Measurements from ENCODE around the gene PTPRT.

The PTPRT gene

DNA sequence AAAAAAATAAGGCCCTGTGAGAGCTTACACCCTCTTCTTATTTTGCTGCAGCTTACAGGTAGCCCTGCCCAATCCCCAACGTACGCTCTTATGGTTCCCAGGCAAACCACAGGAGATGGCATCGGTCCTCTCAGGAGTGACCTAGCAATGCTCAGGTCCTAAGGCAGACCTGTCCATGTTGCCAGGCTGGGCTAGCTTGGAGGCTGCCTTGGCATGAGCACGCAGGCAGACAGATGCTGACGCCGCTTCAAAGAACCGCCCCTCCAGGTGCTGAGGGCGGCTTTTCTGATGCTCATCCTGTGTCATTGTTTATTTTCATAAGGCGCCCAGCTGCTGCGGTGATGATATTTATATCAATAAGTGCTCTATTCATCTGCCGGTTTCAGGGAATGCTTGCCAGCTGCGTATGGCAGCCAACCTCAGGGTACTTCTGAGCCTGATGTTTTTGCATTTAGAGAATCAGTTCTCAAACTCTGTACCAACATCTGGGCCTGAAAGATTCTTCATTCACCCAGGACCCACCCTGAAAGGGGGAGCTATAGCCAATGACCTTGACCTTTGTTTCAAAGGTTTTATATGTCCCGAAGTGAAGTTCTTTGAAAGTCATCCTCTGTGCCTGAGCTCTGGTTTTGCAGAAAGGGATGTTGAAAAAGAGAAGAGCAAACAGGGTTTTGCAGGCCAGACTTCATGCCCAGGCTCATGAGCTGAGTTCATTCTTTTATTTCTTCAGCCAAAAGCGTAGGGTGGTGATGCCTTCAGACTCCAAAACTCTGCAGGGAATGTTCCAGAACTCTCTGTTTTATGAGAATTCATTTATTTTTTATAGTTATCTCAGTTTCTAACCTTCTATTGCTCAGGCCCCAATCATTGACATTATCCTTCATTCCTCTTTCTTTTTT, 1095.9 kb downstream of the PTPRT start:
- no peak overlapping the region for H3K4me3 ChIP-seq (ENCODE audit: low read depth in 1 of 2, low read length in 2 of 2)
- DNase-seq, result no peak
- H3K79me2 ChIP-seq (ENCODE audit: insufficient read depth, low read length), result no peaks in the 10 kb centered on the region
- no peak for ATAC-seq (ENCODE audit: insufficient read depth, low read depth)
- no peak overlapping the region for H3K27ac ChIP-seq (ENCODE audit: low read length)
- no peak overlapping the region for H3K4me2 ChIP-seq (ENCODE audit: insufficient read depth, low read length)
- H3K27me3 ChIP-seq (ENCODE audit: insufficient read depth, low read length, poor library complexity), result peaks cover 11% of the 10 kb centered on the region
- no peak overlapping the region for H3K9ac ChIP-seq (ENCODE audit: low read depth, low read length)
- H4K20me1 ChIP-seq (ENCODE audit: insufficient read depth, low read length), result no peaks in the 10 kb centered on the region
- H3K36me3 ChIP-seq (ENCODE audit: insufficient read depth, low read length), result no peaks in the 10 kb centered on the region
- H2AFZ ChIP-seq (ENCODE audit: low read depth, low read length), result no peak overlapping the region
- TF ChIP-seq EZH2 (IDR thresholded peaks at IDR 0.05; ENCODE audit: borderline replicate concordance, low read depth, low read length, severe bottlenecking), result no peak
- TF ChIP-seq, protein P1, sequence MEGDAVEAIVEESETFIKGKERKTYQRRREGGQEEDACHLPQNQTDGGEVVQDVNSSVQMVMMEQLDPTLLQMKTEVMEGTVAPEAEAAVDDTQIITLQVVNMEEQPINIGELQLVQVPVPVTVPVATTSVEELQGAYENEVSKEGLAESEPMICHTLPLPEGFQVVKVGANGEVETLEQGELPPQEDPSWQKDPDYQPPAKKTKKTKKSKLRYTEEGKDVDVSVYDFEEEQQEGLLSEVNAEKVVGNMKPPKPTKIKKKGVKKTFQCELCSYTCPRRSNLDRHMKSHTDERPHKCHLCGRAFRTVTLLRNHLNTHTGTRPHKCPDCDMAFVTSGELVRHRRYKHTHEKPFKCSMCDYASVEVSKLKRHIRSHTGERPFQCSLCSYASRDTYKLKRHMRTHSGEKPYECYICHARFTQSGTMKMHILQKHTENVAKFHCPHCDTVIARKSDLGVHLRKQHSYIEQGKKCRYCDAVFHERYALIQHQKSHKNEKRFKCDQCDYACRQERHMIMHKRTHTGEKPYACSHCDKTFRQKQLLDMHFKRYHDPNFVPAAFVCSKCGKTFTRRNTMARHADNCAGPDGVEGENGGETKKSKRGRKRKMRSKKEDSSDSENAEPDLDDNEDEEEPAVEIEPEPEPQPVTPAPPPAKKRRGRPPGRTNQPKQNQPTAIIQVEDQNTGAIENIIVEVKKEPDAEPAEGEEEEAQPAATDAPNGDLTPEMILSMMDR (IDR thresholded peaks at IDR 0.05; ENCODE audit: borderline replicate concordance, extremely low read depth, low read length, poor library complexity, severe bottlenecking), result no peak
- no peaks in the 10 kb centered on the region for H3K9me3 ChIP-seq (ENCODE audit: insufficient read depth, low read length, severe bottlenecking)
- H3K4me1 ChIP-seq (ENCODE audit: insufficient read depth, low read length), result no peaks in the 10 kb centered on the region

GRCh38 chr20:42093041-42093440, 1096.7 kb downstream of the PTPRT start:
- TF ChIP-seq, protein P1 (IDR thresholded peaks at IDR 0.05; ENCODE audit: borderline replicate concordance, extremely low read depth, low read length, poor library complexity, severe bottlenecking), result no peak
- TF ChIP-seq EZH2 (IDR thresholded peaks at IDR 0.05; ENCODE audit: borderline replicate concordance, low read depth, low read length, severe bottlenecking), result no peak
- H3K36me3 ChIP-seq (ENCODE audit: insufficient read depth, low read length), result no peaks in the 10 kb centered on the region
- H3K4me1 ChIP-seq (ENCODE audit: insufficient read depth, low read length), result no peaks in the 10 kb centered on the region
- no peak overlapping the region for H3K4me2 ChIP-seq (ENCODE audit: insufficient read depth, low read length)
- peaks cover 14% of the 10 kb centered on the region for H3K27me3 ChIP-seq (ENCODE audit: insufficient read depth, low read length, poor library complexity)
- no peaks in the 10 kb centered on the region for H4K20me1 ChIP-seq (ENCODE audit: insufficient read depth, low read length)
- no peak overlapping the region for H3K27ac ChIP-seq (ENCODE audit: low read length)
- ATAC-seq (ENCODE audit: insufficient read depth, low read depth) (no peak), DNase-seq (no peak)
- no peak overlapping the region for H2AFZ ChIP-seq (ENCODE audit: low read depth, low read length)
- no peak overlapping the region for H3K9ac ChIP-seq (ENCODE audit: low read depth, low read length)
- no peaks in the 10 kb centered on the region for H3K9me3 ChIP-seq (ENCODE audit: insufficient read depth, low read length, severe bottlenecking)
- no peak overlapping the region for H3K4me3 ChIP-seq (ENCODE audit: low read depth in 1 of 2, low read length in 2 of 2)
- H3K79me2 ChIP-seq (ENCODE audit: insufficient read depth, low read length), result no peaks in the 10 kb centered on the region

- Histone ChIP-seq H3K9ac (ENCODE audit: low read depth, low read length) (no peak overlapping the region), H3K4me2 (ENCODE audit: insufficient read depth, low read length) (no peak overlapping the region), H2AFZ (ENCODE audit: low read depth, low read length) (no peak overlapping the region), H3K36me3 (ENCODE audit: insufficient read depth, low read length) (no peaks in the 10 kb centered on the region), H3K4me3 (ENCODE audit: low read depth in 1 of 2, low read length in 2 of 2) (no peak overlapping the region), H4K20me1 (ENCODE audit: insufficient read depth, low read length) (peaks cover 2% of the 10 kb centered on the region; the same call in 1 of the 2 replicates), H3K79me2 (ENCODE audit: insufficient read depth, low read length) (no peaks in the 10 kb centered on the region), H3K27me3 (ENCODE audit: insufficient read depth, low read length, poor library complexity) (peaks cover 2% of the 10 kb centered on the region), H3K9me3 (ENCODE audit: insufficient read depth, low read length, severe bottlenecking) (no peaks in the 10 kb centered on the region), H3K27ac (ENCODE audit: low read length) (no peak overlapping the region), H3K4me1 (ENCODE audit: insufficient read depth, low read length) (no peaks in the 10 kb centered on the region)
- ATAC-seq (ENCODE audit: insufficient read depth, low read depth) (no peak), DNase-seq (no peak)
- TF ChIP-seq, protein P1 (IDR thresholded peaks at IDR 0.05; ENCODE audit: borderline replicate concordance, extremely low read depth, low read length, poor library complexity, severe bottlenecking), result no peak
- TF ChIP-seq EZH2 (IDR thresholded peaks at IDR 0.05; ENCODE audit: borderline replicate concordance, low read depth, low read length, severe bottlenecking), result no peak
These were observed 1104.3 kb downstream of the PTPRT start for GRCh38 chr20:42085366-42085765.
